ENCODE measurements around the gene HOXD3. TPM values are rescaled to one million over a fixed set of nuclear protein-coding genes. Genes with fewer than 3 reads are reported as not detected.

Gene HOXD3
- total and polyA plus RNA-seq, 9 of the 15 experiments (the other 6 are each of a cell fraction or from before 2014, with no cell fraction given), result not detected

DNA sequence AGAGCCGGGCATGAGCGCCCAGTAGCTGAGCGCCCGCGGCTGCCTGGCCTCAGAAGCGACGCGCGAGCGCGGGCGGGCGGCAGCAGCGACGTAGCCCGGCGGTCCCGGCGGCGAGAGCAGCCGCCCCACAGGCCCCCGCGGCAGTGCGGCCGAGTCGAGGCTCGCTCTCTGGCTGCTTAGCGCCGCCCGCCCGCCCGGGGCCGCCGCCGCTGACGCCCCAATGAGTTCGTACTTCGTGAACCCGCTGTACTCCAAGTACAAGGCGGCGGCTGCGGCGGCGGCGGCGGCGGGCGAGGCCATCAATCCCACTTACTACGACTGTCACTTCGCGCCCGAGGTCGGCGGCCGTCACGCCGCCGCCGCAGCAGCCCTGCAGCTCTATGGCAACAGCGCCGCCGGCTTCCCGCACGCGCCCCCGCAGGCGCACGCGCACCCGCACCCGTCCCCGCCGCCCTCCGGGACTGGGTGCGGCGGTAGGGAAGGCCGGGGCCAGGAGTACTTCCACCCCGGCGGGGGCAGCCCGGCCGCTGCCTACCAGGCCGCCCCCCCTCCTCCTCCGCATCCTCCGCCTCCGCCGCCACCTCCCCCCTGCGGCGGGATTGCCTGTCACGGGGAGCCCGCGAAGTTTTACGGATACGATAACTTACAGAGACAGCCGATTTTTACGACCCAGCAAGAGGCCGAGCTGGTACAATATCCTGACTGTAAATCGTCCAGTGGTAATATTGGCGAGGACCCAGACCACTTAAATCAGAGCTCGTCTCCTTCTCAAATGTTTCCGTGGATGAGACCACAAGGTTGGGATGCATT, 26.8 kb upstream of the HOXD3 start (continued):
- TF ChIP-seq L3MBTL2 (IDR thresholded peaks at IDR 0.05) (peak; percentile 91), RFX1 (IDR thresholded peaks at IDR 0.05) (0 out of 2 replicates have a peak, but pooled peaks have one; percentile 9), HNRNPLL (IDR thresholded peaks at IDR 0.05; ENCODE audit: low read depth, low read length, poor library complexity, severe bottlenecking) (peak; percentile 97), BRF2 (IDR thresholded peaks at IDR 0.05; ENCODE audit: borderline replicate concordance, insufficient read depth, insufficient read length) (no peak), E2F6 (IDR thresholded peaks at IDR 0.05; ENCODE audit: borderline replicate concordance in 1 of 2, extremely low read depth in 1 of 2, insufficient read depth in 1 of 2, insufficient read length in 1 of 2, low read depth in 1 of 2, low read length in 1 of 2, poor library complexity in 1 of 2, severe bottlenecking in 1 of 2) (peak in 1 of 2 experiments; percentile 80), ZFP36 (IDR thresholded peaks at IDR 0.05; ENCODE audit: low read depth, low read length, partially characterized antibody) (no peak), ZNF75A (CRISPR knock-in tag; IDR thresholded peaks at IDR 0.05) (no peak), U2AF1 (optimal IDR thresholded peaks at IDR 0.05; ENCODE audit: low read depth, low read length) (no peak), ZNF121 (CRISPR knock-in tag; conservative IDR thresholded peaks at IDR 0.05) (no peak), SRSF9 (IDR thresholded peaks at IDR 0.05; ENCODE audit: borderline replicate concordance, low read depth, low read length) (no peak), NEUROD1 (IDR thresholded peaks at IDR 0.05; ENCODE audit: borderline replicate concordance, low read depth, low read length, partially characterized antibody) (no peak), CBFA2T3 (IDR thresholded peaks at IDR 0.05) (no peak), RBM15 (IDR thresholded peaks at IDR 0.05; ENCODE audit: insufficient read depth, low read length) (no peak), ZNF398 (CRISPR knock-in tag; IDR thresholded peaks at IDR 0.05) (no peak), RB1 (IDR thresholded peaks at IDR 0.05; ENCODE audit: low read depth) (0 out of 2 replicates have a peak, but pooled peaks have one; percentile 23), BHLHE40 (IDR thresholded peaks at IDR 0.05; ENCODE audit: low read length) (0 out of 2 replicates have a peak, but pooled peaks have one; percentile 3), VEZF1 (CRISPR knock-in tag; IDR thresholded peaks at IDR 0.05) (peak; percentile 67), ARID2 (IDR thresholded peaks at IDR 0.05) (no peak), SAP30 (IDR thresholded peaks at IDR 0.05; ENCODE audit: borderline replicate concordance, insufficient read depth, low read depth, low read length, poor library complexity, severe bottlenecking) (no peak)
- TF ChIP-seq, protein P1, sequence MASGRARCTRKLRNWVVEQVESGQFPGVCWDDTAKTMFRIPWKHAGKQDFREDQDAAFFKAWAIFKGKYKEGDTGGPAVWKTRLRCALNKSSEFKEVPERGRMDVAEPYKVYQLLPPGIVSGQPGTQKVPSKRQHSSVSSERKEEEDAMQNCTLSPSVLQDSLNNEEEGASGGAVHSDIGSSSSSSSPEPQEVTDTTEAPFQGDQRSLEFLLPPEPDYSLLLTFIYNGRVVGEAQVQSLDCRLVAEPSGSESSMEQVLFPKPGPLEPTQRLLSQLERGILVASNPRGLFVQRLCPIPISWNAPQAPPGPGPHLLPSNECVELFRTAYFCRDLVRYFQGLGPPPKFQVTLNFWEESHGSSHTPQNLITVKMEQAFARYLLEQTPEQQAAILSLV (tag; IDR thresholded peaks at IDR 0.05), result no peak

All from K562 (cell line).